SK-N-MC (cell line): ENCODE results near the gene UQCC2.
A peak's percentile ranks its signal among the peaks of the same experiment; 100 is the strongest.

Source experiments
- DNase-seq: peaks from one replicate; pipeline ENCODE4 v3.0.0-alpha.2; 2011; ENCODE audit warnings: low read depth, low spot score
- H3K27ac ChIP-seq: fragments of 200-600 bp; sonication (generic); 2 replicates; pipeline ENCODE4 v1.5.1; 2016; ENCODE audit warnings: mixed run types
- H3K36me3 ChIP-seq: fragments of 200-600 bp; sonication (generic); 2 replicates; pipeline ENCODE4 v1.6.1; 2017; ENCODE audit warnings: antibody characterized with exemption, low read length, mixed read lengths; ENCODE audit not compliant: insufficient read depth
- H3K4me3 ChIP-seq: fragments of 200-600 bp; sonication (generic); 2 replicates; pipeline ENCODE4 v1.5.1; 2016
- H3K9ac ChIP-seq: fragments of 200-600 bp; sonication (generic); 2 replicates; pipeline ENCODE4 v1.8.0; 2017; ENCODE audit warnings: mixed run types, mixed read lengths; ENCODE audit not compliant: insufficient read length
- H3K9me3 ChIP-seq: fragments of 200-600 bp; sonication (generic); 2 replicates; pipeline ENCODE4 v1.6.1; 2017; ENCODE audit warnings: low read depth, mild to moderate bottlenecking, antibody characterized with exemption, low read length, moderate library complexity, mixed read lengths
- EZH2 ChIP-seq: fragments of 200-600 bp; sonication (generic); IDR thresholded peaks from one replicate; pipeline ENCODE4 v1.6.1; 2017; ENCODE audit warnings: antibody characterized with exemption
- FOXP2 ChIP-seq: optimal IDR thresholded peaks from 2 replicates; pipeline ENCODE3; 2011; ENCODE audit warnings: mild to moderate bottlenecking, moderate library complexity; ENCODE audit not compliant: insufficient read depth; ENCODE audit errors: extremely low read length, control extremely low read depth
- POLR2AphosphoS5 ChIP-seq: IDR thresholded peaks from 2 replicates; pipeline ENCODE4 v1.6.1; 2012; ENCODE audit warnings: mild to moderate bottlenecking, low read depth, low read length, borderline replicate concordance

Gene UQCC2

GRCh38 chr6:33746036-33746600 lies 34.6 kb upstream of the UQCC2 start:
- no peak for TF ChIP-seq FOXP2
- TF ChIP-seq EZH2, result no peak
- no peak for TF ChIP-seq POLR2AphosphoS5
- no peaks in the 10 kb centered on the region for H3K9me3 ChIP-seq
- DNase-seq, result no peak
- no peaks in the 10 kb centered on the region for H3K36me3 ChIP-seq
- no peak overlapping the region for H3K9ac ChIP-seq
- H3K27ac ChIP-seq, result no peak overlapping the region
- no peak overlapping the region for H3K4me3 ChIP-seq

GRCh38 chr6:33745548-33745947 lies 34.0 kb upstream of the UQCC2 start:
- Histone ChIP-seq H3K36me3 (no peaks in the 10 kb centered on the region), H3K9me3 (no peaks in the 10 kb centered on the region), H3K27ac (0 out of 2 replicates have a peak overlapping the region, but pooled peaks have one; percentile 13), H3K4me3 (no peak overlapping the region), H3K9ac (no peak overlapping the region)
- TF ChIP-seq POLR2AphosphoS5, result no peak
- TF ChIP-seq EZH2, result no peak
- no peak for TF ChIP-seq FOXP2
- DNase-seq, result no peak

DNA sequence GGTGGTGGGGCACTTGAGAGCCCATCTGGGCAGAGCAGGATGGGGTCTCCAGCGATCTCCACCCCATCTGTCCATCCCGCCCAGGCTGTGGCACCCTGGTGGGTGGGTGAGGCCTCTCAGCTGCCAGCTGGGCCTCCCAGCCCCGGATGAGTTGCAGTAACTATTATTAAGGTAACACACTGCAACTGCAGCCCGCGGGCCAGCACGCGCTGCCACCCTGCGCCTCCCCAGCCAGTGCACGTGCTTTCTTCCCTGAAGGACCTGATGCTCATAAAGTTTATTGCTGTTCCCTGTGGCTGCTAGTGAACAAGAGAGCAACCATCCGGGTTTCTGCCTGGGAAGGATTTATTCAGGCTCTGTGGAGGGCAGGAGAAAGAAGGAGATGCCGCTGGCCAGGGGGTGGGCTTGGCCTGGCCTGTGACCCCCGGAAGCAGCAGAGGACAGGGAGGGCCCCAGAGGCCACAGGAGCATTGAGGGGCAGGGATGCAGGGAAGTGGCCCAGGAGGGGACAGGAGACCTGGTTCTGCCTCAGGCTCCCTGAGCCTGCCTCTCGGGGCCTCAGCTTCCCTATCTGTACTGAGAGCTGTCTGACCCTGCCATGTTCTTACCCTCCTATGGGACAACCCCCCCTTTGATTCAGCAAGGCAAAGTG lies 33.5 kb upstream of the UQCC2 start:
- Histone ChIP-seq H3K9me3 (no peaks in the 10 kb centered on the region), H3K36me3 (no peaks in the 10 kb centered on the region), H3K27ac (peak overlapping the region; percentile 31; the same call in 1 of the 2 replicates), H3K9ac (no peak overlapping the region), H3K4me3 (0 out of 2 replicates have a peak overlapping the region, but pooled peaks have one; percentile 25)
- no peak for TF ChIP-seq FOXP2
- TF ChIP-seq EZH2, result no peak
- no peak for TF ChIP-seq POLR2AphosphoS5
- no peak for DNase-seq

DNA sequence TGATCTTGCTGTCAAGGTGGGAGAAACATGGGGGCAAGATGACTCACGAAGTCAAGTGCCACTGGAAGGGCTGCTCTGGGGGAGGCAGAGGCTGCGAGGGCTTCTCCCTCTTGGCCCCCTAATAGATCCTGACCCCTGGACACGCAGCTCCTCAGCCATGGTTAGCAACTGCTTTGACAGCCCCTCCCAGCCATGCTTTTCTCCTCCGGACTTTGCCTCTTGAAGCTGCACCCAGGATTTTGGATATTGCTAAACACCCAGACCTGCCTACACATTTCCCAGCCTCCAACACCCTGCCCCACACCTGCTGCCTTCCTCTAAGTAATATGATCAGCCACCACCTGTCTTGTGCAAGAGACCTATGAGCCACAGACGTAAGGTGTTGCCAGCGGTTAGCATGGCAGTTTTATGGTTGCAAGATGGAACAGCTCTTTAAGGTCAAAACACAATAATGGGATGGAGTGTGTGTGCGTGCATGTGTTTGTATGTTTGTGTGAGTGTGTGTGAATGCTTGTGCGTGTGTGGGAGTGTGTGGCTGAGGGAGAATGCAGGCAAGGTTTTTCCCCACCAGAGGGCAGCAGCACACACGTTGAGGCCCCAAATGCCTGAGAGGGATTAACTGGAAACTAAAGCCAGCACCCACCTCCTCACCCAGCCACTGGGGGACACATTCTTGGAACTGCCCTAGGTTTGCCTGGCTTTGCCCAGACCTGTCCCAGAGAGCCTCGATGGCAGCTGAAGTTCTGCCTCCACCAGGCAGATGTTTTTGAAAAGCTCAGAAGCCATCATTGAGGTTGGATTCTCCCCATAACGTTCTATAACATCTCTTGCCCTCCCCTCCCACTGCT lies 32.7 kb upstream of the UQCC2 start:
- H3K9ac ChIP-seq, result no peak overlapping the region
- DNase-seq, result no peak
- no peaks in the 10 kb centered on the region for H3K36me3 ChIP-seq
- H3K9me3 ChIP-seq, result no peaks in the 10 kb centered on the region
- H3K4me3 ChIP-seq, result no peak overlapping the region
- no peak for TF ChIP-seq POLR2AphosphoS5
- peak; percentile 22 for TF ChIP-seq FOXP2
- no peak overlapping the region for H3K27ac ChIP-seq

DNA sequence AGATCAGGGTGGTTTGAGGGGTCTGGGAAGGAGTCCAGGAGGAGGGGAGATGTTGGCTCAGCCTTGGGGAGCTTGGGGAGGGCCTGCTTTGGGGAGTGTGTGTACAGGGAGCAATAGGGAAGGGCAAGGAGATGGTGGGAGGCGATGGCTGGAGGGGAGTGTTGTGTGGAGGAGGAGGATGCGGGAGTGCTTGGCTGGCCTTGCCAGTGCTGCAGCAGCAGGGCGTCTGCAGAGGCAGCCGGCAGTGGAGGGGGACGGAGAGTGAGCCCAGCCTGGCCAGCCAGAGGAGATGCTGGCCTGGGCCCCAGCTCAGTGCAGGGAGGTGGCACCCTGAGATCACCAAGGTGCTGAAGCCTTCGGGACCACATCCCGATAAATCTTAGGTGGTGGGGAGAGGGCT lies 31.3 kb upstream of the UQCC2 start:
- TF ChIP-seq POLR2AphosphoS5, result no peak
- TF ChIP-seq EZH2, result no peak
- no peak for TF ChIP-seq FOXP2
- DNase-seq, result no peak
- Histone ChIP-seq H3K4me3 (no peak overlapping the region), H3K9ac (no peak overlapping the region), H3K27ac (no peak overlapping the region), H3K36me3 (no peaks in the 10 kb centered on the region), H3K9me3 (no peaks in the 10 kb centered on the region)

- H3K36me3 ChIP-seq, result no peaks in the 10 kb centered on the region
- H3K9me3 ChIP-seq, result no peaks in the 10 kb centered on the region
- TF ChIP-seq POLR2AphosphoS5, result no peak
- TF ChIP-seq FOXP2, result no peak
- no peak for TF ChIP-seq EZH2
- no peak for DNase-seq
- H3K27ac ChIP-seq, result no peak overlapping the region
- H3K4me3 ChIP-seq, result no peak overlapping the region
- no peak overlapping the region for H3K9ac ChIP-seq
Measured at GRCh38 chr6:33742092-33742491, 30.6 kb upstream of the UQCC2 start.

- no peak for DNase-seq
- H3K27ac ChIP-seq, result no peak overlapping the region
- no peaks in the 10 kb centered on the region for H3K36me3 ChIP-seq
- no peak for TF ChIP-seq POLR2AphosphoS5
- TF ChIP-seq EZH2, result no peak
- TF ChIP-seq FOXP2, result no peak
- no peaks in the 10 kb centered on the region for H3K9me3 ChIP-seq
- H3K4me3 ChIP-seq, result no peak overlapping the region
- no peak overlapping the region for H3K9ac ChIP-seq
Measured at GRCh38 chr6:33740794-33741193, 29.3 kb upstream of the UQCC2 start.

GRCh38 chr6:33740204-33740608 lies 28.7 kb upstream of the UQCC2 start:
- no peak overlapping the region for H3K4me3 ChIP-seq
- H3K27ac ChIP-seq, result no peak overlapping the region
- no peak for DNase-seq
- no peaks in the 10 kb centered on the region for H3K36me3 ChIP-seq
- TF ChIP-seq FOXP2 (no peak), POLR2AphosphoS5 (no peak), EZH2 (no peak)
- no peak overlapping the region for H3K9ac ChIP-seq
- H3K9me3 ChIP-seq, result no peaks in the 10 kb centered on the region

GRCh38 chr6:33739571-33739970 lies 28.1 kb upstream of the UQCC2 start:
- no peak overlapping the region for H3K27ac ChIP-seq
- DNase-seq, result no peak
- H3K9ac ChIP-seq, result no peak overlapping the region

More at GRCh38 chr6:33739571-33739970, 28.1 kb upstream of the UQCC2 start:
- Histone ChIP-seq H3K9me3 (no peaks in the 10 kb centered on the region), H3K36me3 (no peaks in the 10 kb centered on the region), H3K4me3 (no peak overlapping the region)
- TF ChIP-seq POLR2AphosphoS5, result no peak
- no peak for TF ChIP-seq FOXP2
- TF ChIP-seq EZH2, result no peak
